KMS-11 (cell line): ENCODE results near the gene RIN3.

Experiments used
- H2AFZ ChIP-seq: fragments of 200-600 bp; sonication (generic); 2 replicates; pipeline ENCODE4 v1.6.1; 2016; ENCODE audit warnings: antibody characterized with exemption, mixed run types, low read depth
- H3K27ac ChIP-seq: fragments of 200-600 bp; sonication (generic); 2 replicates; pipeline ENCODE4 v1.6.1; 2016; ENCODE audit warnings: mild to moderate bottlenecking, mixed run types
- H3K27me3 ChIP-seq: fragments of 200-600 bp; sonication (generic); 2 replicates; pipeline ENCODE4 v1.6.1; 2017; ENCODE audit warnings: mild to moderate bottlenecking, low read depth, mixed run types, moderate library complexity; ENCODE audit not compliant: insufficient read depth
- H3K36me3 ChIP-seq: fragments of 200-600 bp; sonication (generic); 2 replicates; pipeline ENCODE4 v1.6.1; 2017; ENCODE audit warnings: mild to moderate bottlenecking, mixed run types; ENCODE audit not compliant: insufficient read depth
- H3K4me1 ChIP-seq: fragments of 200-600 bp; sonication (generic); 2 replicates; pipeline ENCODE4 v1.6.1; 2016; ENCODE audit warnings: mild to moderate bottlenecking, low read depth, mixed run types; ENCODE audit not compliant: poor library complexity, severe bottlenecking
- H3K4me2 ChIP-seq: fragments of 200-600 bp; sonication (generic); 2 replicates; pipeline ENCODE4 v1.7.0; 2016; ENCODE audit warnings: mild to moderate bottlenecking, mixed run types
- H3K4me3 ChIP-seq: fragments of 200-600 bp; sonication (generic); IDR thresholded peaks from 2 replicates; pipeline ENCODE4 v1.6.1; 2017; ENCODE audit warnings: low read depth, low read length, mixed read lengths; ENCODE audit not compliant: insufficient read depth
- H3K79me2 ChIP-seq: fragments of 200-600 bp; sonication (generic); 2 replicates; pipeline ENCODE4 v1.6.1; 2016; ENCODE audit warnings: low read depth, mixed run types; ENCODE audit not compliant: insufficient read depth
- H3K9ac ChIP-seq: fragments of 200-600 bp; sonication (generic); 2 replicates; pipeline ENCODE4 v1.6.1; 2016; ENCODE audit warnings: mild to moderate bottlenecking, mixed run types
- H4K20me1 ChIP-seq: fragments of 200-600 bp; sonication (generic); 2 replicates; pipeline ENCODE4 v1.6.1; 2016; ENCODE audit warnings: mild to moderate bottlenecking, mixed run types; ENCODE audit not compliant: insufficient read depth
- CTCF ChIP-seq: fragments of 200-600 bp; sonication (generic); conservative IDR thresholded peaks from 2 replicates; pipeline ENCODE4 v1.6.1; 2017; ENCODE audit warnings: low read depth, mild to moderate bottlenecking, antibody characterized with exemption, low read length, moderate library complexity, mixed read lengths

The RIN3 gene

GRCh38 chr14:92558319-92558718 lies 44.7 kb downstream of the RIN3 start:
- Histone ChIP-seq H3K27ac (no peak overlapping the region), H3K4me1 (peaks cover 59% of the 10 kb centered on the region), H3K9ac (no peak overlapping the region), H3K36me3 (no peaks in the 10 kb centered on the region), H2AFZ (no peak overlapping the region), H3K4me2 (no peak overlapping the region), H3K27me3 (no peaks in the 10 kb centered on the region), H4K20me1 (no peaks in the 10 kb centered on the region), H3K79me2 (no peaks in the 10 kb centered on the region), H3K4me3 (no peak overlapping the region)
- TF ChIP-seq CTCF, result no peak

GRCh38 chr14:92559486-92559885 lies 45.9 kb downstream of the RIN3 start:
- no peaks in the 10 kb centered on the region for H3K79me2 ChIP-seq
- no peaks in the 10 kb centered on the region for H4K20me1 ChIP-seq
- no peak for TF ChIP-seq CTCF
- no peak overlapping the region for H2AFZ ChIP-seq
- peaks cover 59% of the 10 kb centered on the region for H3K4me1 ChIP-seq
- no peaks in the 10 kb centered on the region for H3K36me3 ChIP-seq
- no peak overlapping the region for H3K9ac ChIP-seq
- H3K4me3 ChIP-seq, result no peak overlapping the region
- no peak overlapping the region for H3K4me2 ChIP-seq
- H3K27me3 ChIP-seq, result no peaks in the 10 kb centered on the region
- no peak overlapping the region for H3K27ac ChIP-seq

- H2AFZ ChIP-seq, result no peak overlapping the region
- H3K79me2 ChIP-seq, result no peaks in the 10 kb centered on the region
- peaks cover 60% of the 10 kb centered on the region for H3K4me1 ChIP-seq
- no peaks in the 10 kb centered on the region for H3K27me3 ChIP-seq
- H3K36me3 ChIP-seq, result no peaks in the 10 kb centered on the region
- no peaks in the 10 kb centered on the region for H4K20me1 ChIP-seq
- no peak overlapping the region for H3K27ac ChIP-seq
- H3K9ac ChIP-seq, result no peak overlapping the region
- H3K4me3 ChIP-seq, result no peak overlapping the region
- H3K4me2 ChIP-seq, result no peak overlapping the region
- TF ChIP-seq CTCF, result no peak
Measured at GRCh38 chr14:92560106-92560865, 46.7 kb downstream of the RIN3 start.

- H3K27ac ChIP-seq, result no peak overlapping the region; the same call in 1 of the 2 replicates
- no peak overlapping the region for H3K9ac ChIP-seq
- H3K4me1 ChIP-seq, result peaks cover 63% of the 10 kb centered on the region
- H3K4me3 ChIP-seq, result no peak overlapping the region
- no peaks in the 10 kb centered on the region for H3K79me2 ChIP-seq
- no peak for TF ChIP-seq CTCF
- H3K27me3 ChIP-seq, result no peaks in the 10 kb centered on the region
- no peak overlapping the region for H2AFZ ChIP-seq
- H4K20me1 ChIP-seq, result no peaks in the 10 kb centered on the region
- no peaks in the 10 kb centered on the region for H3K36me3 ChIP-seq
- peak overlapping the region; percentile 30; the same call in 1 of the 2 replicates for H3K4me2 ChIP-seq
Measured at GRCh38 chr14:92561906-92562479, 48.4 kb downstream of the RIN3 start.
